ENCODE results near the gene ASB6.
"Not testable (repeated sequence)": the region's sequence is repeated elsewhere in the genome, so short reads cannot be mapped to it uniquely, and the experiment has no call there.

The ASB6 gene

DNA sequence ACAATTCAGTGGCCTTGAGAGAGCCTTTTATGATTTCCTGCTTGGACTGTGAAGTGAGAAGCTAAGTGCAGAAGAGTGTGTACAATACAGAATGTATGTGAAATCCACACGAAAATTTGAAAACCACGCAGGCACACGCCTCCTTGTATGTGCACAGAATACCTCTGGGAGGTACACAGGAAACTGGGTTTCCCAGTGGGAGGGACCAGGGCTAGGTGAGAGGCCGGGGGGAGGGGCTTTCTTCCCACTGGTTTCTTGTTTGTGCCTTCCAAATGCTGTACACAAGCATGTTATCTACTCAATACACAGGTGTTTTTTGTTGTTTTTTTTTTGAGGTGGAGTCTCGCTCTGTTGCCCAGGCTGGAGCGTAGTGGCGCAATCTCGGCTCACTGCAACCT, 37.2 kb downstream of the ASB6 start:
- peak; percentile 21 for DNase-seq

DNA sequence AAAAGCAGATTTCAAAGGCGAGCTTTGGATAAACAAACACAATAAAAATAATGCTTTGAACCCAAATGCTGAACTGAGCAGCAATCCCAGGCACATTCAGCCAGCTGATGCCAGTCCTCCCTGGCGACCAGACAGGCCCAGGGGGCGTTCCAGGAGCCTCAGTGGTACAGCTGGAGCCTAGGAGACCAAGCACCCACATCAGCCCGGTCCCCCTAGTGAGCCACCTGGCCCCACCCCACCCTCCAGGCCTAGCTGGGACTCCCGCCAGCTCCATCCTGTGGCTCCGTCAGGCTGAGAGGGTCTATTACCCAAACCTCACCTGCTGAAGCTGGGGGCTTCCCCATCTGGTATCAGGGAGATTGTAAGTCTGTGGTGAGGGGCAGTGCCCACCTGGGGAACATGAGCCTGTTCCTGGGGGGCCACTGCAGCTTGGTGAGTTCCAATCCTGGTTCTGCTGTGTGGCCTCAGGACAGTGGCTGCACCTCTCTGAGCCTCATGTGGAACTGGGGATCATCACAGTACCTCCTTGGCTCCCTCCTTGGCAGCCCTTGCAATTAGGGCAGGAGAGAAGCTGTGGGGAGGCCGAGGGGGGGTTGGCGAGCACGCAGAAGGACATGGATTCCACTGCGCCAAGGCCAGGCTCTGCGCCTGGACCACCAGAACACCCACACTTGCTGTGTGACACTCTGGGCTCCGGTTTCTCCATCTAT, 37.7 kb downstream of the ASB6 start:
- DNase-seq = no peak

DNA sequence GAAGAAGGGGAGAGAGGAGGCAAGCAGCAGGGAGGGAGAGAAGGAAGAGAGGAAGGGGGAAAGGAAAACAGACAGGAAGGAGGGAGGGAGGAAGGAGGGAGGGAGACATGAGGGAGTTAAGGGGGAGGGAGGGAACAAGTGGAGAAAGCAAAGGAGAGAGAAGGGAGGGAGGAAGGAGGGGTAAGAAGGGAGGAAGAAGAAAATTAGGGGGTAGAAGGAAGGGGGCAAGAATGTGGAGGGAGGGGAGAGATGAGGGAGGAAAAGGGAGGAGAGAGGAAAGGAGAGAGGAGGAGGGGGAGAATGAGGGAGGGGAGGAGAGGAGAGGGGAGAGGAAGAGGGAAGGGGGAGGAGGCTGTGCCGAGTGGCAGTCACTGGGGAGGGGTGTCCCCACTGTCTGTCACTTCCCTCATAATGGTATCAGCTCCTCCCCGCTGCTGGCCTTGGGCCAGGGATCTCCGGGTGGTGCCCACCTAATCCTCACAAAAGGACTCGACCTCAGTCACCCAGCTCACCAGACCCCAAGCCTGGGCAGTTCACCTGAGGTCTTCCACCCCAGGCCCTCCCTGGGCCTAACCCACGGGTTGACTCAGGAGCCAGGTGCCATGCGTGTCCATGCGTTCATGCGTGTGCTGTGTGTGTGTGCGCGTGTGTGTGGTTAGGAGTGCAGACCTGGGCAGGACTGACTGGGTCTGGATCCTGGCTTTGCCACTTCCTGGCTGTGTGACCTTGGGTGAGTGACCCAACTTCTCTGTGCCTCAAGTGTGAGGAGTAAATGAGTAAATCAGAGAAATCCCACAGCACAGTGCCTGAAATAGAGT, 39.1 kb downstream of the ASB6 start:
- DNase-seq = no peak

DNA sequence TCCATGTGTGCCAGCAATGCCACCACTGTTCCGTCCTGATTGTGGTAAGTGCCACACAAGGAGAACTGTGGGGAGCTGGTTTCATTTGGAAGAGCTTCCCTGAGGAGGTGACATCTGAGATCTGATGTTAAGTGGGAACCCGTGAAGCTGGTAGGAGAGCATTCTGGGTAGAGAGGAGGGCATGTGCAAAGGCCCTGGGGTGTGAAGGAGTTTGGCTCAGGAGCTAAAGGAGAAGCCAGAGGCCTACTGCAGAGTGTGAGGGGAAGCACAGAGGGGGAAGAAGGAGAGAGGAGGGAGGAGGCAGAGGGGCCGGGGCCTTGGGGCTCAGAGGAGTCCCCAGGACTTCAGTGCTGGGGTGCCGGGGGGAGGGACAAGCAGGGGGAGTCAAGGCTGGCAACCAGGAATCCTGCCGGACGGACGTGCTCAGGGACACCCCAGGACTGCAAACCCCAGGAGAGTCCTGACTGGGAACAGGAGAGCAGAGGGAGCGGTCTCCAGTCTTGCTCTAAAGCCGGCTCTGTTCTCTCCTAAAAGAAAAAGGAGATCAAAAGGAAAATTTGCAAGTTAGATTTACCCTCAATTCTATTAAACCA, 40.8 kb downstream of the ASB6 start:
- no peak for DNase-seq

DNA sequence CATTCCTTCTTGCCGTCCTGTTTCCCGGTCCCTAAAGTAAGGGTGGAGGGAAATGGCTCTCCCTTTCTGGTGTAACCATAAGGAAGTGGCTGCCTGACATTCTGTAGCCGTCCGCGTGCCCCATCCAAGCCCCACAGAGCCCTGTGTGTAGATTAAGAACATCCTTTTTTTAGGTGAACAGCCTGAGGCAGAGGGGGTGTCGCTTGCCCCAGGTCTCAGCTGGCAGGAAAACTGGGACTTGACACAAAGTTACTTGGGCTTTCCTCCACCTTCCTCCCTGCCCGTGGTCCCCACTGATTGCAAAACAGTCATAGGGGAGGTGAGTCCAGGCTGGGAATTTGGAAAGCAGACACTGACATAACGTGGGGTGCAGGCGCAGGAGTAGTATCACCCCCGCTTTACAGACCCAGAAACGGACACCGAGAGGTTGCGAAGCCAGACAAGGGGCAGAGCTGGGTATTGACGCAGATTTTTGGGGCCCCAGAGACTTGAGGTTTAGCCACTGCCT, 43.8 kb downstream of the ASB6 start:
- no peak for DNase-seq

DNA sequence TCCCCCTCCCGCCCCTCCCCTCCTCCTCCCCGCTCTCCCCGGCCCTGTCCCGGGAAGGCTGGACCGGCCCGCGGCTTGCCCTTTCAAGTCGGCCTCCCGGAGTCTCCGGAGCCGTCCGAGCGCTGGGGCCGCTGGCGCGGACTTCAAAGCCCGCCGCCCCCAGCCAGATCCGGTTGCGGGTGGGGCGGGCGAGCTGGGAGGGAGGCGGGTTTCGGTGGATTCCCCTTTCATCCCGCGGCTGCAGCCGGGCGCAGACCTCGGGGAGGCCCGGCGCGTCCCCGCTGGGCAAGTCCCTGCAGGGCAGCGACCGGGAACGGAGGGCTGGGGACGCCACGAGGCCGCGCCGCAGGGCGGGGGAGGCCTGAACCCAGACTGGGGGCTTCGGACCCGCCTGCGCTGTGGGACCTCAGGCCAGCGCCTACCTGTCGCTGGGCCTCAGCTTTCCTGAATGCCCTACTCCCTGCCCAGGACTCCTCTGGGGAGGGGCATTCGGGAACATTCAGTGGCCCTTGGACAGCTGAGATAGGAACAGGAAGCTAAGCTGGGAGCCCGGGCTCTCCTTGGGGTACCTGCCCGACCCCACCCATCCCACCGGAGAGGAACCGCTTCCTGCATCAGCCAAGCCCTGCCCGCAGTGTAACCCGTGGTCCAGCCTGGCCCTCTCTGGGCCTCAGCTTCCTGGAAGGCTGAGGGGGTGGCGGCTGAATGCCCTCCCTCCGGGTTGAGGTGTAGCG, 44.4 kb downstream of the ASB6 start:
- no peak for DNase-seq

DNA sequence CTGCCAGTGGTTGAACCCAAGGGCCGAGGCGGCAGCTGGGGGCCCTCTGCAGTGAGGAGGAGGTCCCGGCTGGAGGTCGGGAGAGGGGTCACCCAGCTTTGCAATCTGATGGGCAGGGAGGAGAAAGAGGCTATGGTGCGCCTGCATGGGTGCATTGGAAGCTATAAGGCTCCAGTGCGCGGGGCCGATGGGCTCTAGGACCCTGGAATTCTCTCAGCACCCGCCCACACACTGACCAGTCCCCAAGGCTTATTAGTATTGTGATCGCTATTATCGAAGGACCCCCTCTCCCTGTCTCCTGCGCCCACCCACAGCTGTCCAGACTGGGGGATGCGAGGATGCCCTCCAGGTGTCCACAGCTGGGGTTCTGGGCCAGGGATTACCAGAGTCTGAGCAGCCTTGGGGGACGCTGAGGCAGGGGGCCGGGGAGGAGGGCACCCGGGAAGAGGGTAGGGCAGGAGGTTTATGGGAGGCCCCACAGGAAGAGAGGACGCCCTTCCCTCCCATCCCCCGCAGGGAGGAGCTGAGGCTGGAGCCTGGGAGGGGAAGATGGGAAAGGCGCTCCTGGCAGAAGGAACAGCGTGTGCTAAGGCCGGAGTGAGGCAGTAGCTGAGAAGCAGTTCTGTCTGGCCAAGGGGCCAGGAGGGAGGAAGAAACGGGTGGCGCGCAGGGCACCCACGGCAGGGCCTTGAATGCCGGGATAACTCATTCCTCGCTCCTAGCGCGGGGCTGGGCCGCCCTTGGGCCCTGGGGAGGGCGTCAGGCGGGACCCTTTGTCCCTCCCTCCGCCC, 45.2 kb downstream of the ASB6 start:
- DNase-seq = no peak

DNA sequence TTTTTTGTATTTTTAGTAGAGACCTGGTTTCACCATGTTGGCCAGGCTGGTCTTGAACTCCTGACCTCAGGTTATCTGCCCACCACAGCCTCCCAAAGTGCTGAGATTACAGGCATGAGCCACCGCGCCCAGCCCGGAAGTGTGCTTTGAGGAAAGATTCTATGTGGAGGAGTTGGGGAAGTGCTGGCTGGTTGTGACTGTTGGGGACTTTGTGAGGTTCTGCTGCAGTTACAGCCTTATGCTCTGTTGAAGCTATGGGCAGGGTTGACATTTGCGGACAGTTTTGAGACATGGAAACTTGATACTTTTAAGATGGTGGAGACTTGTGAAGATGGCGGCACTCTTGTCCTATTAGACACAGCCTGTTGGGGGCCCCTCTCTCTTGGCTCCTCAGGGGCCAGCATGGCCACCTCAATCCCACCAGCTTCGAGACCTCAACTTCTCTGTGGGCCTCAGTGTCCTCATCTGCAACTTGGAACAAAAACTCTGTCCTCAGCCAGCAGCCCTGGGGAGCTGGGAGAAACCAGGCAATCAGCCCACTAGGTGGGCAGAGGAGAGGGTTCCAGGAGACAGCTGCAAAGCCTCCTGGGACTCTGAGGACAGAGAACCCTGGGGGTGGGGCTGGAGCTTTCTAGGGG, 45.9 kb downstream of the ASB6 start:
- DNase-seq = no peak

DNA sequence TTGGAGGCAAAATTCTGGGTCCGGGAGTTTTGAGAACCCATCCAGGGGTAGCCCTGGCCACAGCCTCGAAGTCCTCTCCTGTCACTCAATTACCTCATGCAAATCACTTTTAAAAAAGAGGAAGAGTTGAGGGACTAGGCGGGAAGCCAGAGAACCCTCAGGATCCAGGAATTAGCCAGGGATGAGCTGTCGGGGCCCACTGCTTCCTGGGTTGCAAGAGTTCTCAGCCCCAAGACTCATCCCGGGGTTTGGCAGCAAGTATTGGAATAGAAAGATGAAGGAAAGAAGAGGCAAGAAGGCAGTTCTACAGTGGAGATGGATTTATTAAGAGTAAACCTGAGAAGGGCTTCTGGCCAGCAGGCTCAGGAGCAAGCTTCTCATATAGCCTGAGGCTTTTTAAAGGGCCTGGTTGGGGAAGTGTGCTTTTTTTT, 46.6 kb downstream of the ASB6 start:
- DNase-seq = no peak

DNA sequence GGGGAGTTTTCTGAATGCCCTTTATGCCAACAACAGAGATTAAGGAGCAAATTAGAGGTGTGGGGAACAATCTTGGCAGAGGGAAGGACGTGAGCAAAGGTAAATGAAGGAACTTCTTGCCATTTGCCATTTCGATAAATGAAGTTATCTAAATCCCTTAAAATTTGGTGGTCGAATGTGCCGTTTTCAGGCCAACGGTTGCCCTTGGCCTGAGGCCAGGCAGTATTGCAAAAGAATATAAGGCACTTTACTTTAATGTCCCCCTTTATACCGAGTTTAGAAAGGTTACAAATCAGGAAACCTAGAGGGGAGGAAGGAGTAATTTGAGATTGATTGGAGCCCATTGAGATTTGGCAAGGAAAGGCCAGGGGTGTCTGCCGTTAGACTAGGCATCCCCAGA, 47.3 kb downstream of the ASB6 start:
- no peak for DNase-seq

DNA sequence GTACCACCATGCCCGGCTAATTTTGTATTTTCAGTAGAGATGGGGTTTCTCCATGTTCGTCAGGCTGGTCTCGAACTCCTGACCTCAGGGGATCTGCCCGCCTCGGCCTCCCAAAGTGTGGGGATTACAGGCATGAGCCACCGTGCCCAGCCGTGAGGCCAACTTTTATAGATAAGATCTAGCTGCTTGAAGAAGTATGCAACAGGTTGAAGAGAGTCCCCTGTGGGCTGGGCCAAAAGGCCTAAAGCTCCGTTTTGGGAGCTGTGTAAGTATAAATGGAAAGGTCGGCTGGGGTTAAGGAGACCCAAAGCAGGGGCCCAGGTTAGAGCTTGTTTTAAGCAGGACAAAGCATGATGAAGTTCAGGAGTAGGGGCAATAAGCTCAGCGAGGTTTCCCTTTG, 49.2 kb downstream of the ASB6 start:
- not testable (repeated sequence) for DNase-seq

DNA sequence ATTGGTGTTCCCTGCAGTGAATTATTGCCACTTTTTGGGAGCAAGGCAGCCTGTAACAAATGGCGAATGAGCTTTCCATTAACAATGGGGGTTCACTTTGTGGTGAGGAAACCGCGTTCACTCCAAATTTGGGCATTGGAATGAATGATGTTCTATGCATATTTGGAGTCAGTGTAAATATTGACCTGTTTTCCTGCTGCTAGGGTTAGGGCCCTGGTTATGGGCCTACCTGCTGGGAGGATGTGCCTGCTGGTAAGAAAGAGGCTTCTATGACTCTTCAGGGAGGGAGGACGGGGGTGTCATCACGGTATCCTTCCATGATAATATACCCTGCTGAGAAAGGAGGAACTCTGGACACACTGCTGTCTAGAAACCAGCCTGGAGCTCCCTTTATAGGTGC, 50.0 kb downstream of the ASB6 start:
- DNase-seq = no peak

DNA sequence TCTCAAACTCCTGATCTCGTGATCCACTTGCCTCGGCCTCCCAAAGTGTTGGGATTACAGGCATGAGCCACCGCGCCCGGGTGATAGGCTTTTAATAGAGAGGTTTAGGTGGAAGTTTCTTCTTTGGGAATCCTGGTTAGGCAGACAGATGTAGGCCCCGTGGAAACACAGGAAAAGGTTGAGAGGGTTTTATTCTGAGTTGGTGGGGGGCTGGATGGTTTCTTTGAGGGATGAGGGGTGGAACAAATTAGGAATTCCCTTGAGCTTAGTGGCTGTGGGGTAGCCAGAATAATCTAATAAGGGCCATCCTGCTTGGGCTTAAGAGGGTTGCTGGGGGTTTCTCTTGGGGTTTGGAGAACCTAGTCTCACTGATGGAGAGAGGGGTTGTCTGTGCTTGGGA, 51.5 kb downstream of the ASB6 start:
- DNase-seq = no peak

DNA sequence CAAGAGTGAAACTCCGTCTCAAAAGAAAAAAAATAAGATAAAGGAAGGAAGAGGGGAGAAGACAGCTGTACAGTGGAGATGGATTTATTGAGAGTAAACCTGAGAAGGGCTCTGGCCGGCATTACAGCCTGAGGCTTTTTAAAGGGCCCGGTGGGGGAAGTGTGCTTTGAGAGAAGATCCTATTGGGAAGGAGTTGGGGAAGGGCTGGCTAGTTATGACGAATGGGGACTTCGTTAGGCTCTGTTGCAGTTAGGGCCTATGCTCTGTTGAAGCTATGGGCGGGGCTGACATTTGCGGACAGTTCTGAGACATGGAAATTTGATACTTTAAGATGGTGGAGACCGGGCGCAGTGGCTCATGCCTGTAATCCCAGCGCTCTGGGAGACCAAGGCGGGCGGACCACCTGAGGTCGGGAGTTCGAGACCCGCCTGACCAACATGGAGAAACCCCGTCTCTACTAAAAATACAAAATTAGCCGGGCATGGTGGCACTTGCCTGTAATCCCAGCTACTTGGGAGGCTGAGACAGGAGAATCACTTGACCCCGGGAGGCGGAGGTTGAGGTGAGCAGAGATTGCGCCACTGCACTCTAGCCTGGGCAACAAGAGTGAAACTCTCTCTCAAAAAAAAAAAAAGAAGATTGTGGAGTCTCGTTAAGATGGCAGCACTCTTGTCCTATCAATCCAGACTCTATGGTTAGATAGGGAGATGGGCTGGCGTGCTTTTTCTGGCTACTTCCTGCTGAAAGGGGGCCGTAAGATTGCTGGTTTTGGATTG, 54.3 kb downstream of the ASB6 start:
- no peak for DNase-seq

DNA sequence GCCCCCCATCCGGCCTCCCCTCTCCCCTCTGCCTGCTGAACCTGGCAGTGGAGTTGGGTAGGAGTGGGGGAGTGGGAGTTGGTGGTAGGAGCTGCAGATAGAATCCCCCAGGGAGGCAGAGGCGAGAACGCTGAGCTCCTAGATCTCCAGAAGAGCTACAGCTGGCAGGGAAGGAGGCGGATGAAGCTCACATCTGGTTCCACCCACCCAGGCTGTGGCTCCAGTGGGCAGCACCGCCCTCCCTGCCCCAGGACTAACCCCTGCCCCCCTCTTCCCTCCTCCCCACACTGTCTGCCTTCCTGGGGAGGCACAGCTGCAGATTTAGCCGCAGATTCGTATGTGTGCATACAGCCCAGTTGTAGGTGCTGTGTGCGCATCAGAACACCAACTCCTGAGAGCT, 55.3 kb downstream of the ASB6 start:
- peak; percentile 16 for DNase-seq

DNA sequence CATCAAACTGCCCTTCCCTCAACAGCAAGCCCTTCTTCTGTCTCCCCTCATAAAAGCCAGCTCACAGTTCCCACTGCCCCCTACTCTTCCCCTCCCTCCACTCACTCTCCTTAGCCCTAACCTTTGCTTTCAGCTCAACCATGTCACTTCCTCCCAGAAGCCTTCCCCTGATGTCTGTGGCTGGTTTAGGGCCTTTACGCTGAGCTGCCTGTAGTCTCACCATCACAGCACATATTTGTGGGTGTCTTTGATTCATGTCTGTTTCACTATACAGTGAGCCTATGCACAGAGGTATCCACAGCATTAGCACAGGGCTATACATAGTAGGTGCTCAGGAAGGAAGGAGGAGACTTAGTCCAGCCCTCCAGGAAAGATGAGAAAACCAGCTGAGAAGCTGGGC, 55.7 kb downstream of the ASB6 start:
- DNase-seq = no peak

DNA sequence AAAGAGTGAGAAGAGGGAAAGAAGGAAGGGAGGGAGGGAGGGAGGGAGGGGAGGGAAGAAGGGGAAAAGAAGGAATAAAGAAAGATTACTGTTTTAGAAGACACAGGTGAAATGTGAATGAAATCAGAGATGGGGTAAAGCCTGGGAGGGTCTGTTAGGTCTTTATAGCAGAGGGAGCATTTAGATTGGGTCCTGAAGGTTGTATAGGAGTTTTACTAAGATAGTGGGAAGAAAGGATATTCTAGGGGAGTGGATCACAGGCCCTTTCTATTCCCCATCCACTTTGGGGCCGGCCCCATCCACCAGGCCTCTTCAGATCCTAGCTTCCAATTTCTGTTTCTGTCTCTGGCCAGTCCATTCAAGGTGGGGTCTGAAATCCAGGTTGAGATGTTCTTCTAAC, 56.6 kb downstream of the ASB6 start:
- no peak for DNase-seq

Data from CD4-positive, alpha-beta T cell treated with Interleukin-4 for 4 hours (primary cell).